Neuronal stem cell (in vitro differentiated cells): ENCODE measurements around the gene ACSS2.

Source experiments
- DNase-seq: peaks from one replicate; pipeline ENCODE4 v3.0.0-alpha.2; 2013; ENCODE audit warnings: low spot score
- H2AFZ ChIP-seq: one replicate; pipeline ENCODE4 v1.6.1; 2013; ENCODE audit warnings: mild to moderate bottlenecking, low read length, inconsistent platforms
- H2AK5ac ChIP-seq: 2 replicates; pipeline ENCODE4 v1.6.1; 2013; ENCODE audit warnings: low read depth, mild to moderate bottlenecking, inconsistent platforms, low read length, moderate library complexity, mixed read lengths
- H2BK120ac ChIP-seq: 2 replicates; pipeline ENCODE4 v1.6.1; 2013; ENCODE audit warnings: low read depth, mild to moderate bottlenecking, inconsistent platforms, low read length, moderate library complexity, mixed read lengths
- H2BK12ac ChIP-seq: one replicate; pipeline ENCODE4 v1.6.1; 2013; ENCODE audit warnings: low read length, inconsistent platforms
- H2BK15ac ChIP-seq: 2 replicates; pipeline ENCODE4 v1.6.1; 2013; ENCODE audit warnings: mild to moderate bottlenecking, low read length, inconsistent platforms, mixed read lengths
- H2BK5ac ChIP-seq: one replicate; pipeline ENCODE4 v1.6.1; 2013; ENCODE audit warnings: inconsistent platforms, mild to moderate bottlenecking, low read length, moderate library complexity
- H3K14ac ChIP-seq: one replicate; pipeline ENCODE4 v1.6.1; 2013; ENCODE audit warnings: low read length, inconsistent platforms
- H3K18ac ChIP-seq: 2 replicates; pipeline ENCODE4 v1.6.1; 2013; ENCODE audit warnings: low read length, inconsistent platforms
- H3K23ac ChIP-seq: 2 replicates; pipeline ENCODE4 v1.6.1; 2013; ENCODE audit warnings: low read depth, mild to moderate bottlenecking, mixed read lengths, low read length, inconsistent platforms; ENCODE audit not compliant: poor library complexity
- H3K27ac ChIP-seq: replicated peaks from 3 replicates; pipeline ENCODE4 v1.5.1; 2013; ENCODE audit warnings: low read length, inconsistent platforms
- H3K27me3 ChIP-seq, 3 experiments: 2 replicates each; pipeline ENCODE4 v1.6.1; 2013; ENCODE audit warnings: low read length in 3 of 3, mild to moderate bottlenecking in 2 of 3, inconsistent platforms in 1 of 3, low read depth in 1 of 3, mixed read lengths in 1 of 3, moderate library complexity in 1 of 3; ENCODE audit not compliant: control insufficient read depth in 3 of 3, insufficient read depth in 3 of 3
- H3K36me3 ChIP-seq, 2 donors: replicated peaks in 1 of 2; 2 replicates each; pipeline ENCODE4 v1.6.1; 2013; ENCODE audit warnings: low read length in 2 of 2; ENCODE audit not compliant: control insufficient read depth in 2 of 2, insufficient read depth in 2 of 2
- H3K4ac ChIP-seq: 2 replicates; pipeline ENCODE4 v1.6.1; 2013; ENCODE audit warnings: inconsistent platforms, mild to moderate bottlenecking, low read length, moderate library complexity
- H3K4me1 ChIP-seq, 2 donors: 1 replicate in 1 of 2; 2 replicates in 1 of 2; pipeline ENCODE4 v1.6.1; 2013; ENCODE audit warnings: low read length in 2 of 2, low read depth in 1 of 2; ENCODE audit not compliant: control insufficient read depth in 2 of 2, insufficient read depth in 1 of 2
- H3K4me2 ChIP-seq: one replicate; pipeline ENCODE4 v1.6.1; 2013; ENCODE audit warnings: mild to moderate bottlenecking, low read length, inconsistent platforms; ENCODE audit not compliant: insufficient read depth, poor library complexity, severe bottlenecking
- H3K4me3 ChIP-seq, 2 donors: 2 replicates each; pipeline ENCODE4 v1.5.1; 2013; ENCODE audit warnings: low read length in 2 of 2, mild to moderate bottlenecking in 2 of 2, inconsistent platforms in 1 of 2, moderate library complexity in 1 of 2
- H3K79me1 ChIP-seq: one replicate; pipeline ENCODE4 v1.6.1; 2013; ENCODE audit warnings: low read depth, mild to moderate bottlenecking, inconsistent platforms, low read length, moderate library complexity
- H3K9ac ChIP-seq: one replicate; pipeline ENCODE4 v1.6.1; 2013; ENCODE audit warnings: mild to moderate bottlenecking, low read depth, low read length, inconsistent platforms; ENCODE audit not compliant: poor library complexity
- H3K9me3 ChIP-seq, 2 donors: replicated peaks in 1 of 2; 2 replicates each; pipeline versions ENCODE3 to v1.6.1; 2013; ENCODE audit warnings: low read length in 2 of 2, mild to moderate bottlenecking in 2 of 2, inconsistent platforms in 1 of 2, low read depth in 1 of 2, mixed read lengths in 1 of 2, moderate library complexity in 1 of 2; ENCODE audit not compliant: control insufficient read depth in 2 of 2, insufficient read depth in 1 of 2
- H4K8ac ChIP-seq: one replicate; pipeline ENCODE4 v1.6.1; 2013; ENCODE audit warnings: low read depth, mild to moderate bottlenecking, inconsistent platforms, low read length, moderate library complexity
- H4K91ac ChIP-seq: one replicate; pipeline ENCODE4 v1.6.1; 2013; ENCODE audit warnings: low read length, low read depth, mild to moderate bottlenecking, inconsistent platforms; ENCODE audit not compliant: poor library complexity
- WGBS, 2 donors: extraction: QIAGEN DNeasy Blood & Tissue Kit; methylation state at CpG; one replicate each; pipeline ENCODE4 v1.1.7; 2013; ENCODE audit warnings: missing lambda C conversion rate in 2 of 2, mixed read lengths in 1 of 2; ENCODE audit not compliant: insufficient read length in 2 of 2, insufficient replicate concordance in 1 of 2; ENCODE audit errors: extremely low coverage in 2 of 2; 5-methylcytosine and 5-hydroxymethylcytosine counted together

The ACSS2 gene

DNA sequence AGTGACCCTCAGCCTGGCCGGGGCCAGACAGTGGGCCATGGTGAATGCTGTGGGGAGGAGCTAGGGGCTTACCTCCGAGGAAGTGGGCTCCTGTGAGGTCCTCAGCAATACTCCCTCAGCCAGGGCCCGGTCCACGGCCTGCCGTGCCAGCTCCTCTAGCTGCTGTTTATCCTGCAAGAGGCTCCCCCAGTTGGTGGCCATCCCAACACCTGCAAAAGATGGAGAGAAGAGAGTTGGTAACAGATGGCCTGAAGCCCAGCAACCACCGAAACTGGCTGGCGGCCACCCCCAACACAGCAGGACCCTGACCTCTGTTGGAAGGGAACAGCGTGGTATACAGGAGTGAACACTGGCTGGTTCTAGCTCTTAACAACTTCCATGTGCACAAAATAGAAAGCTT is 75.2 kb downstream of the ACSS2 start:
- Histone ChIP-seq H3K4me3 (peak overlapping the region in 1 of 2 donors; percentile 44), H3K4me1 (peaks cover 3 to 12% of the 10 kb centered on the region in 2 donors)
- WGBS, 2 donors, result no CpG with 5 or more reads among the region's 8 CpGs

DNA sequence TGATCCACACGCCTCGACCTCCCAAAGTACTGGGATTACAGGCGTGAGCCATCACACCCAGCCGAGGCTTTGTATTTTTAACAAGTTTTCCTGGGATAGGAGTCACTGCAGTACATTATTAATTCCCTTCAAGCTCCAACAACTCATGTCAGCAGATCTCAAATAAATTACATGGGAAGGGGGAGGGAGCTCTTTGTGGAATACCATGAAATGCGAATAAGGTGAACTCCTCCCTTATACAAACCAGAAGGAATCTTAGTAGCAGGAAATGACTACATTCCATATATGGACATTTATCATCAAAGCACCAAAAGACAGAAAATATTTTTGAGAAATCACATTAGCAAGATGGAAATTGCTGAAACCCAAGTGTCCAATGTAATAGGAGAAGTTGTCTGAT is 76.3 kb downstream of the ACSS2 start:
- Histone ChIP-seq H3K4ac (no peak overlapping the region), H3K27ac (no peak overlapping the region), H3K4me2 (no peak overlapping the region), H3K9me3 (peaks cover 2 to 4% of the 10 kb centered on the region in 2 donors), H3K27me3 (no peaks in the 10 kb centered on the region), H3K4me1 (peaks cover 3 to 12% of the 10 kb centered on the region in 2 donors), H3K36me3 (peaks cover 1 to 29% of the 10 kb centered on the region in 2 donors), H3K14ac (no peak overlapping the region), H2AK5ac (no peak overlapping the region), H4K8ac (no peak overlapping the region), H2BK12ac (no peak overlapping the region), H2BK5ac (no peak overlapping the region), H3K4me3 (no peak overlapping the region), H2BK120ac (no peak overlapping the region), H2AFZ (no peak overlapping the region), H2BK15ac (no peak overlapping the region), H3K79me1 (no peaks in the 10 kb centered on the region), H4K91ac (no peak overlapping the region), H3K9ac (no peak overlapping the region), H3K23ac (no peak overlapping the region), H3K18ac (no peak overlapping the region)
- WGBS, 2 donors, result no CpG with 5 or more reads among the region's 5 CpGs
- no peak for DNase-seq

More for the DNA sequence above, 75.2 kb downstream of the ACSS2 start:
- no peak overlapping the region for H2BK12ac ChIP-seq
- peaks cover 0 to 2% of the 10 kb centered on the region in 2 donors for H3K9me3 ChIP-seq
- no peak overlapping the region for H3K18ac ChIP-seq
- H3K4me2 ChIP-seq, result no peak overlapping the region
- no peak for DNase-seq
- H2AK5ac ChIP-seq, result no peak overlapping the region
- H3K14ac ChIP-seq, result no peak overlapping the region
- H3K79me1 ChIP-seq, result no peaks in the 10 kb centered on the region
- no peak overlapping the region for H2BK15ac ChIP-seq
- H2AFZ ChIP-seq, result no peak overlapping the region
- no peak overlapping the region for H4K8ac ChIP-seq
- H3K23ac ChIP-seq, result no peak overlapping the region
- H3K4ac ChIP-seq, result no peak overlapping the region
- no peak overlapping the region for H2BK5ac ChIP-seq
- no peak overlapping the region for H2BK120ac ChIP-seq
- no peak overlapping the region for H3K27ac ChIP-seq
- H3K36me3 ChIP-seq, result peaks cover 1 to 35% of the 10 kb centered on the region in 2 donors
- no peaks in the 10 kb centered on the region for H3K27me3 ChIP-seq
- no peak overlapping the region for H3K9ac ChIP-seq
- no peak overlapping the region for H4K91ac ChIP-seq

DNA sequence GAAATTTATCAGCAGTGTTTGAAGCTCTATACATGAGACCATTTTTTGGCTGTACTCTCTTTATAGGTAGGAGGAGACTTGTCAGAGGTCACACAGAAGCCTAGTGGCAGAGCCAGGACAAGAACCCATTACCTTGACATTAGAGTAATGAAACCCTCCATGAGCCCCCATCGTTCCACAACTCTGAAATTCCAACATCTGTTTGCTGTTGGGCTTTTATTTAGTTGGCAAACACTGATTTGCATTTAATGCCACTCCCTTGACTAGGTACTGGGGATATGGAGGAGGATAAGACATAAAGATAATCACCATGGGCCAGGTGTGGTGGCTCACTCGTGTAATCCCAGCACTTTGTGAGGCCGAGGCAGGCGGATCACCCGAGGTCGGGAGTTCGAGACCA is 77.5 kb downstream of the ACSS2 start:
- Histone ChIP-seq H3K4me2 (no peak overlapping the region), H3K9me3 (peaks cover 2 to 7% of the 10 kb centered on the region in 2 donors), H3K23ac (no peak overlapping the region), H3K36me3 (peaks cover 1 to 23% of the 10 kb centered on the region in 2 donors), H3K9ac (no peak overlapping the region), H3K79me1 (no peaks in the 10 kb centered on the region), H4K8ac (no peak overlapping the region), H2AK5ac (no peak overlapping the region), H4K91ac (no peak overlapping the region), H3K4ac (no peak overlapping the region), H3K4me1 (peaks cover 3 to 12% of the 10 kb centered on the region in 2 donors), H2AFZ (no peak overlapping the region), H3K27me3 (no peaks in the 10 kb centered on the region), H2BK15ac (no peak overlapping the region), H2BK120ac (no peak overlapping the region), H2BK12ac (no peak overlapping the region), H3K18ac (no peak overlapping the region), H2BK5ac (no peak overlapping the region), H3K27ac (no peak overlapping the region), H3K14ac (no peak overlapping the region), H3K4me3 (no peak overlapping the region)
- DNase-seq, result no peak
- WGBS, 2 donors, result no CpG with 5 or more reads among the region's 7 CpGs

DNA sequence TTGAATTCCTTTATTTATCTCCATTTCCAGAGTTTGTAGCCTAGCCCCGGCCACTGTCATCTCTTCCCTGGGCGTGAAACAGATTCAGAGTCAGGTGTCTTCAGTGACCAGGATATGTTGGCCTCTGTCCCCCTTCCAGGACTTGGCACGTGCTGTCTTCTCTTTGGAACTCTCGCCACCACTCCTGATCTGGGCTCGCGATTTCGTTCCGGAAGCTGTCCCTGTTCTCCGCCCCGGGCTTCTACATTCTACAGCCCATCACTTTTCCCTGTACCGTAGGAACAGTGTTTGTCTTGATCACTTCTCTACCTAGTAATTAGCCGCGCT is 78.5 kb downstream of the ACSS2 start:
- H2AFZ ChIP-seq, result peak overlapping the region; percentile 96
- H3K9me3 ChIP-seq, result peaks cover 2 to 7% of the 10 kb centered on the region in 2 donors
- peak overlapping the region; percentile 68 for H3K4me2 ChIP-seq
- H2AK5ac ChIP-seq, result no peak overlapping the region
- no peak overlapping the region for H3K18ac ChIP-seq
- no peak overlapping the region for H3K14ac ChIP-seq
- no peak overlapping the region for H3K9ac ChIP-seq
- H3K27ac ChIP-seq, result peak overlapping the region; percentile 83
- no peak overlapping the region for H4K8ac ChIP-seq
- H3K79me1 ChIP-seq, result no peaks in the 10 kb centered on the region
- no peak overlapping the region for H2BK120ac ChIP-seq
- peak overlapping the region; percentile 66 to 88 for H3K4me3 ChIP-seq
- no CpG with 5 or more reads among the region's 13 CpGs for WGBS, 2 donors
- H4K91ac ChIP-seq, result no peak overlapping the region
- H3K4me1 ChIP-seq, result peaks cover 3 to 12% of the 10 kb centered on the region in 2 donors
- no peak overlapping the region for H2BK15ac ChIP-seq
- H3K23ac ChIP-seq, result peak overlapping the region; percentile 95
- no peak overlapping the region for H2BK12ac ChIP-seq
- no peak overlapping the region for H3K4ac ChIP-seq
- no peak for DNase-seq
- H2BK5ac ChIP-seq, result no peak overlapping the region
- no peaks in the 10 kb centered on the region for H3K27me3 ChIP-seq
- peaks cover 1 to 14% of the 10 kb centered on the region in 2 donors for H3K36me3 ChIP-seq
